Activated CD4-positive, alpha-beta T cell treated with anti-CD3 and anti-CD28 coated beads for 1 hour (primary cell): ENCODE data around the gene DPM3.

Source experiments
- DNase-seq: peaks from one replicate; pipeline ENCODE4 v3.0.0-alpha.2; 2020

The DPM3 gene

DNA sequence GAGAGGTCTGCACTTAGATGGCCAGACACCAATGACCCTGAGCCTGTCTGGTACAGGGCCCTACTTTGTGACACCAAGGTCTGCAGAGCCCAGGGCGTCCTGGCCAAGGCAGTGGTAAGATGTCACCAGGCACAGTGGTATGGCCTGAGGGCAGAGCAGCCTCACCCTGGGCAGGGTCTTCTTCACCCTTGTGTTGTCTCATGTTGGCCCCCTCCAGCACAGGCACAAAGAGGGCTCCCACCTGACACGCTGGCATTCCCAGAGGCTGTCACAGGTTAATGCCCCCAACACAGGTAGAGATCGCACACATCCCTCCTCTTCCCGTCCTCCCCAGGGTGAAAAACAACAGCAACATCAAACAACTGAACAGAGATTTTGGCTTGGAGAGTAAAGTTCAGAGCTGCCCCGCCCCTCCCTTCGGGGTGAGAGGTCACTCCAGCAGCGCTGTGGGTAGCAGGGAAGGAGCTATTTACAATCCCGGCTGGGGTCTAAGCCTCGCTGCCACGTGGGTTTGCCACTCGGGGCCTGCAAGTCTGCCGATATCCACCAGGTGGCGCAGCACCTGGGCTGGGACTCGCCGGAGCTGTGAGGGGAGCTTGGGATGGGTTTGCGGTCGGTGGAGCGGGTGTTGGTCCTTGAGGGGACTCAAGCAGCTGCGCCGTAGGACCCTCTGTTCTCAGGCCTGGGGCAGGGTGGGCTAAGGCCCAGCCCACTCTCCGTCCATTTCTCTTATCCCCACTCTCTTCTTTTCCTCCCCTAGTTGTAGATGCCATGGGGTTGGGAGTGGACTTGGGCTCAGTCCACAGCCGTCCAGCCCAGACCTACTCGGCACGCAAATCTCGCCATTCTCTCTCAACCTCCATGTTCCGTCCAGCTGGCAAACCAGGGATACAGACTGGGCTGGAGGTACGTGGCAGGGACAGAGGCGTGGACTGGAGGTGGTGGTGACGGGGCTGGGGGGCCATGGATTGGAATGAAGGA, 49.0 kb downstream of the DPM3 start:
- DNase-seq: peak; percentile 69
